ENCODE results near the gene WNK3. TPM values are rescaled to one million over a fixed set of nuclear protein-coding genes. Genes with fewer than 3 reads are reported as not detected.

The WNK3 gene
- total RNA-seq, 1 donor from 2014 or later = 18.5 TPM

DNA sequence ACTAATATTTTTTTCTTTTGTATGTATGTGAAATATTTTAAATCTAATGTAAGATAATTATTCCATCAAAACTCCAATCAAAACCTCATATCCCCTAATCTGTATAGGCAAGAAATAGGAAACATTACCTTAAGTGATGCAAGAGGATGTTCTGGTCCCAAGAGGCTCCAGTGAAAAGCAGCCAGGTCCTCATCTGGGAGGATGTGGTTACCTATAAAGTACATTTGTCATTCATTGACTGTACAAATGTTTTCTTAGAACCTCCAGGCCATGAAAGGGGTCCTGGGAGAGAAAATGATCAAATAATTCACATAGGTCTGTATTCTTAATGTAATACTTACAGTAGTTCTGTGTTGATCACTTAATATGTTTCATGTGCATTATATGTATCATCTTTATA is 200.3 kb downstream of the WNK3 start:
- Mint-ChIP-seq H3K36me3 (peaks cover 4% of the 10 kb centered on the region), H3K9me3 (no peaks in the 10 kb centered on the region)

More for the DNA sequence above, 200.3 kb downstream of the WNK3 start:
- Mint-ChIP-seq H3K4me1 (ENCODE audit: unreplicated experiment) (no peaks in the 10 kb centered on the region), H3K4me3 (no peak overlapping the region), H3K27ac (no peak overlapping the region), H3K27me3 (no peaks in the 10 kb centered on the region)
- DNase-seq (ENCODE audit: extremely low spot score, unreplicated experiment) = no peak
- TF ChIP-seq, protein P1, sequence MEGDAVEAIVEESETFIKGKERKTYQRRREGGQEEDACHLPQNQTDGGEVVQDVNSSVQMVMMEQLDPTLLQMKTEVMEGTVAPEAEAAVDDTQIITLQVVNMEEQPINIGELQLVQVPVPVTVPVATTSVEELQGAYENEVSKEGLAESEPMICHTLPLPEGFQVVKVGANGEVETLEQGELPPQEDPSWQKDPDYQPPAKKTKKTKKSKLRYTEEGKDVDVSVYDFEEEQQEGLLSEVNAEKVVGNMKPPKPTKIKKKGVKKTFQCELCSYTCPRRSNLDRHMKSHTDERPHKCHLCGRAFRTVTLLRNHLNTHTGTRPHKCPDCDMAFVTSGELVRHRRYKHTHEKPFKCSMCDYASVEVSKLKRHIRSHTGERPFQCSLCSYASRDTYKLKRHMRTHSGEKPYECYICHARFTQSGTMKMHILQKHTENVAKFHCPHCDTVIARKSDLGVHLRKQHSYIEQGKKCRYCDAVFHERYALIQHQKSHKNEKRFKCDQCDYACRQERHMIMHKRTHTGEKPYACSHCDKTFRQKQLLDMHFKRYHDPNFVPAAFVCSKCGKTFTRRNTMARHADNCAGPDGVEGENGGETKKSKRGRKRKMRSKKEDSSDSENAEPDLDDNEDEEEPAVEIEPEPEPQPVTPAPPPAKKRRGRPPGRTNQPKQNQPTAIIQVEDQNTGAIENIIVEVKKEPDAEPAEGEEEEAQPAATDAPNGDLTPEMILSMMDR (conservative IDR thresholded peaks at IDR 0.05) = no peak

Other genes starting within 250 kb of the WNK3 start
- gene FAM120C, start 174.8 kb downstream of the WNK3 start, total RNA-seq (ENCODE audit: low replicate concordance) = 6.4 and 12.7 TPM in 2 replicates
- 39.1 and 43.8 TPM in 2 replicates for gene TSR2, start 82.4 kb upstream of the WNK3 start, total RNA-seq (ENCODE audit: low replicate concordance)
- gene FGD1, start 138.2 kb upstream of the WNK3 start, total RNA-seq (ENCODE audit: low replicate concordance) = 11.3 and 23.9 TPM in 2 replicates
- gene GNL3L, start 172.2 kb upstream of the WNK3 start, total RNA-seq (ENCODE audit: low replicate concordance) = 34.9 and 42.2 TPM in 2 replicates

Measured in type B pancreatic cell (in vitro differentiated cells).